Colonic mucosa (tissue), 4 donors: ENCODE results near the gene IGF2. TPM values are rescaled to one million over a fixed set of nuclear protein-coding genes. Genes with fewer than 3 reads are reported as not detected.

ENCODE experiments used
- DNase-seq: peaks from one replicate; pipeline ENCODE4 v3.0.0-alpha.2; 2020
- H3K27ac ChIP-seq: fragments of 200-600 bp; one replicate; pipeline ENCODE4 v1.8.0; 2021
- H3K27me3 ChIP-seq: fragments of 200-600 bp; one replicate; pipeline ENCODE4 v1.8.0; 2021
- H3K36me3 ChIP-seq: fragments of 200-600 bp; one replicate; pipeline ENCODE4 v1.8.0; 2021
- H3K4me1 ChIP-seq: fragments of 200-600 bp; one replicate; pipeline ENCODE4 v1.8.0; 2021; ENCODE audit warnings: mild to moderate bottlenecking
- H3K4me3 ChIP-seq: fragments of 200-600 bp; one replicate; pipeline ENCODE4 v1.8.0; 2021
- H3K9ac ChIP-seq, 2 donors: one replicate each; pipeline ENCODE4 v1.7.0; 2013; ENCODE audit warnings: control low read depth in 2 of 2, low read depth in 2 of 2, low read length in 2 of 2
- H3K9me3 ChIP-seq: fragments of 200-600 bp; one replicate; pipeline ENCODE4 v1.8.0; 2021
- CTCF ChIP-seq: fragments of 200-600 bp; IDR thresholded peaks from one replicate; pipeline ENCODE4 v1.8.0; 2022; ENCODE audit warnings: antibody characterized with exemption, mild to moderate bottlenecking
- intact Hi-C: fragments of 100-400 bp; cut with DNase I; formaldehyde crosslinking; loops from one replicate; pipeline ENCODE4 v1.14.1; 2022
- total RNA-seq, 2 donors: library from RNA; stranded (reverse); fragmentation: NEBNext Ultra II Directional in 1 of 2; extraction: Animal tissue kit (Norgen Biotek cat#: 25700) in 1 of 2; gene quantifications; one replicate each; pipeline ENCODE4 v1.2.1, GENCODE V29; 2021
- donor health status: healthy.
- donor health status: DM: no; HTN: no; CAD: no.
- donor health status: DM: no; HTN: no; CAD: no.

The IGF2 gene
- total RNA-seq, 2 donors from 2014 or later, result 4.1 to 9.2 TPM

- H3K27me3 ChIP-seq, result peaks cover 1% of the 10 kb centered on the region
- TF ChIP-seq CTCF, result no peak
- DNase-seq, result no peak
- no peaks in the 10 kb centered on the region for H3K4me1 ChIP-seq
- H3K27ac ChIP-seq, result no peak overlapping the region
- no peak overlapping the region for H3K9ac ChIP-seq
- H3K4me3 ChIP-seq, result no peak overlapping the region
- intact Hi-C loops, result no loop called here
- no peaks in the 10 kb centered on the region for H3K9me3 ChIP-seq
- H3K36me3 ChIP-seq, result no peaks in the 10 kb centered on the region
Measured at GRCh38 chr11:2129699-2130366, 9.4 kb downstream of the IGF2 start.

GRCh38 chr11:2129308-2129698 is 9.9 kb downstream of the IGF2 start:
- Histone ChIP-seq H3K4me3 (no peak overlapping the region), H3K36me3 (no peaks in the 10 kb centered on the region), H3K9me3 (no peaks in the 10 kb centered on the region), H3K9ac (no peak overlapping the region), H3K27ac (no peak overlapping the region), H3K27me3 (no peaks in the 10 kb centered on the region), H3K4me1 (no peaks in the 10 kb centered on the region)
- no peak for TF ChIP-seq CTCF
- DNase-seq, result no peak
- intact Hi-C loops, result no loop called here

GRCh38 chr11:2128511-2129307 is 10.5 kb downstream of the IGF2 start:
- no peaks in the 10 kb centered on the region for H3K27me3 ChIP-seq
- no peak overlapping the region for H3K9ac ChIP-seq
- no peak for DNase-seq
- H3K9me3 ChIP-seq, result no peaks in the 10 kb centered on the region
- no peaks in the 10 kb centered on the region for H3K36me3 ChIP-seq
- intact Hi-C loops, result no loop called here
- no peaks in the 10 kb centered on the region for H3K4me1 ChIP-seq
- TF ChIP-seq CTCF, result no peak
- no peak overlapping the region for H3K27ac ChIP-seq
- H3K4me3 ChIP-seq, result no peak overlapping the region

- Histone ChIP-seq H3K4me1 (no peaks in the 10 kb centered on the region), H3K9me3 (no peaks in the 10 kb centered on the region), H3K27ac (no peak overlapping the region), H3K9ac (no peak overlapping the region), H3K27me3 (no peaks in the 10 kb centered on the region), H3K4me3 (no peak overlapping the region), H3K36me3 (no peaks in the 10 kb centered on the region)
- no peak for DNase-seq
- no peak for TF ChIP-seq CTCF
- intact Hi-C loops, result no loop called here
Measured at GRCh38 chr11:2128130-2128510, 11.1 kb downstream of the IGF2 start.

GRCh38 chr11:2127482-2128129 is 11.6 kb downstream of the IGF2 start:
- no peaks in the 10 kb centered on the region for H3K4me1 ChIP-seq
- TF ChIP-seq CTCF, result no peak
- no peak overlapping the region for H3K4me3 ChIP-seq
- H3K27ac ChIP-seq, result no peak overlapping the region
- no peaks in the 10 kb centered on the region for H3K9me3 ChIP-seq
- H3K9ac ChIP-seq, result no peak overlapping the region
- no peaks in the 10 kb centered on the region for H3K36me3 ChIP-seq
- no peak for DNase-seq
- intact Hi-C loops, result no loop called here
- no peaks in the 10 kb centered on the region for H3K27me3 ChIP-seq
